OCI-LY1 (cell line): ENCODE results near the gene ACOX1.

Experiments used
- CTCF ChIP-seq: fragments of 200-600 bp; sonication (generic), shearing (Covaris generic); IDR thresholded peaks from 2 replicates; pipeline ENCODE4 v1.5.1; 2017; ENCODE audit warnings: mild to moderate bottlenecking, antibody characterized with exemption, low read length, moderate library complexity, mixed read lengths
- EZH2 ChIP-seq: fragments of 200-600 bp; sonication (generic), shearing (Covaris generic); IDR thresholded peaks from 2 replicates; pipeline ENCODE4 v1.8.0; 2017; ENCODE audit warnings: borderline replicate concordance, mixed run types, mild to moderate bottlenecking, antibody characterized with exemption, low read length, moderate library complexity, mixed read lengths

DNA sequence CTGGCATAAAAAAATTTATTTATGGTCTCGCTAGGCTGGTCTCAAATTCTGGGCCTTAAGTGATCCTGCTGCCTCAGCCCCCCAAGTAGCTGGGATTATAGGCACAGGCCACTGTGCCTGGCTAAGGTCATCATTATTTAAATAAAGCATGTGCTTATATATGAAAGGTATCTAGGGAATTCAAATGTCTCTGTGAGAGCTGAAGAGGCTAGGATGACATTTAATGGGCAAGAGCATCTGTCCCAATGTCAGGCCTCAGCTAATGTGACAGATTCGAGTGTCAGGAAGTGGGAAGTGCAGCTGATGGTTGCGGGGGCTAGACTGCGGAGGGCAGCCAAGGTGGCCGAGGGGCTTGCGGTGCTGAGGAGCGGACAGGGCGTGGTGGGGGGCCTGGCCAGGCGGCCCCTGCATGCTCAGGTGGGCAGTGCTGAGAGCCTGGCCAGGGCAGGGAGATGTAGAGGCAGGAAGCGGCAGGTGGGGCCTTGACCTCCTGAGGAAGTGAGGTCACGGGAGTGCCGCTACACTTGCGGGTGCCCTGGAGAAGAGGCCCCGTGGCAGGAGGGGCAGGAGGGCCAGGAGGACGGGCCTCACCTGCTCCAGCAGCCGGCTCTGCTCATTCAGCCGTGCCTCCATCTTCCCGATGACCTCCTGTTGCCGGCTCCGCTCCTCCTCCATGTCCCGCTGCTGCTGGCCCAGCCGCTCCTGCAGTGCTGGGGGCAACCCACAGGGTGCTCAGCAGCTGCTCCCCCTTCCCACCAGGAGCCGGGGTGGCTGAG lies 61.6 kb downstream of the ACOX1 start:
- TF ChIP-seq CTCF (no peak), EZH2 (no peak)
